Activated CD4-positive, CD25-positive, alpha-beta regulatory T cell treated with anti-CD3 and anti-CD28 coated beads, Interleukin-2, amount 50 U/mL, for 16 hours (primary cell): Measurements from ENCODE around the gene SHISAL2A.
A peak's percentile ranks its signal among the peaks of the same experiment; 100 is the strongest.
"Not testable (repeated sequence)": the region's sequence is repeated elsewhere in the genome, so short reads cannot be mapped to it uniquely, and the experiment has no call there.

ENCODE experiments used
- DNase-seq: peaks from one replicate; pipeline ENCODE4 v3.0.0-alpha.2; 2020; ENCODE audit warnings: low read depth, low spot score

SHISAL2A gene

GRCh38 chr1:52684545-52684944 lies 51.6 kb downstream of the SHISAL2A start:
- no peak for DNase-seq

GRCh38 chr1:52686261-52686751 lies 53.3 kb downstream of the SHISAL2A start:
- DNase-seq, result peak; percentile 55

GRCh38 chr1:52686830-52687229 lies 53.9 kb downstream of the SHISAL2A start:
- no peak for DNase-seq

- DNase-seq, result no peak
Observed at GRCh38 chr1:52691821-52692220, 58.9 kb downstream of the SHISAL2A start.

GRCh38 chr1:52692697-52693096 lies 59.7 kb downstream of the SHISAL2A start:
- DNase-seq, result no peak

- not testable (repeated sequence) for DNase-seq
Observed at GRCh38 chr1:52693351-52693750, 60.4 kb downstream of the SHISAL2A start.

GRCh38 chr1:52693843-52694242 lies 60.9 kb downstream of the SHISAL2A start:
- no peak for DNase-seq

GRCh38 chr1:52695627-52696026 lies 62.7 kb downstream of the SHISAL2A start:
- DNase-seq, result no peak

- DNase-seq, result peak; percentile 26
Observed at GRCh38 chr1:52697795-52698674, 65.1 kb downstream of the SHISAL2A start, which contains the start of gene COA7. COA7 (minus strand) TSS chr1:52698347; CDS start chr1:52698326, 21 bp downstream.

- DNase-seq, result peak; percentile 66
Observed at GRCh38 chr1:52702886-52703787, 70.2 kb downstream of the SHISAL2A start.

- DNase-seq, result no peak
Observed at GRCh38 chr1:52706136-52706670, 73.2 kb downstream of the SHISAL2A start.
